Heart left ventricle (tissue), 16 donors: ENCODE data around the gene MVP. TPM values are rescaled to one million over a fixed set of nuclear protein-coding genes. Genes with fewer than 3 reads are reported as not detected.

Experiments
- ATAC-seq, 4 donors: fragments of 200-7000 bp; cut with Tn5 transposase; one replicate each; pipeline ENCODE4 v1.9.1; 2020 to 2022; ENCODE audit warnings: moderate library complexity in 4 of 4, mild to moderate bottlenecking in 3 of 4, moderate number of reproducible peaks in 1 of 4
- DNase-seq, 5 donors: peaks; one replicate each; pipeline ENCODE4 v3.0.0-alpha.2; 2020
- H3K27ac ChIP-seq, 12 donors: fragments of 200-600 bp; sonication (generic) in 4 of 12; one replicate each; pipeline versions ENCODE4 v1.5.0 to v1.8.0; 2016 to 2022; ENCODE audit warnings: mild to moderate bottlenecking in 2 of 12
- H3K27me3 ChIP-seq, 9 donors: fragments of 200-600 bp; sonication (generic) in 2 of 9; one replicate each; pipeline versions ENCODE4 v1.5.1 to v1.8.0; 2016 to 2022; ENCODE audit warnings: mild to moderate bottlenecking in 3 of 9
- H3K36me3 ChIP-seq, 9 donors: fragments of 200-600 bp; sonication (generic) in 2 of 9; one replicate each; pipeline versions ENCODE4 v1.5.0 to v1.8.0; 2018 to 2022; ENCODE audit warnings: mild to moderate bottlenecking in 2 of 9
- H3K4me1 ChIP-seq, 12 donors: fragments of 200-600 bp; sonication (generic) in 4 of 12; one replicate each; pipeline versions ENCODE4 v1.5.0 to v1.8.0; 2016 to 2022; ENCODE audit warnings: mild to moderate bottlenecking in 3 of 12
- H3K4me3 ChIP-seq, 12 donors: fragments of 200-600 bp; sonication (generic) in 4 of 12; one replicate each; pipeline versions ENCODE4 v1.5.0 to v1.8.0; 2017 to 2022; ENCODE audit warnings: mild to moderate bottlenecking in 9 of 12, moderate library complexity in 4 of 12
- H3K9me3 ChIP-seq, 12 donors: fragments of 200-600 bp; sonication (generic) in 4 of 12; one replicate each; pipeline versions ENCODE4 v1.5.0 to v1.8.0; 2016 to 2022; ENCODE audit warnings: mild to moderate bottlenecking in 1 of 12
- CTCF ChIP-seq, 12 donors: fragments of 200-600 bp; sonication (generic) in 4 of 12; IDR thresholded peaks; one replicate each; pipeline versions ENCODE4 v1.5.0 to v1.8.0; 2018 to 2022; ENCODE audit warnings: antibody characterized with exemption in 12 of 12, mild to moderate bottlenecking in 5 of 12
- POLR2A ChIP-seq, 2 donors: fragments of 450-650 bp; IDR thresholded peaks; one replicate each; pipeline ENCODE4 v1.6.1; 2017; ENCODE audit warnings: antibody characterized with exemption in 2 of 2, mild to moderate bottlenecking in 2 of 2, moderate library complexity in 2 of 2
- WGBS, 4 donors: extraction: QIAGEN DNeasy Blood & Tissue Kit in 2 of 4; methylation state at CpG; one replicate each; pipeline versions ENCODE4 v1.1.5 to v1.1.7; 2013 to 2018; 5-methylcytosine and 5-hydroxymethylcytosine counted together
- intact Hi-C, 10 donors: fragments of 100-400 bp; cut with DNase I; formaldehyde crosslinking; loops; one replicate each; pipeline versions ENCODE4 v1.11.1 to v1.14.2; 2022
- polyA plus RNA-seq, 2 donors: library from polyadenylated mRNA; stranded (reverse); fragments of 200-250 nt; gene quantifications; one replicate each; pipeline ENCODE4 v1.2.3, GENCODE V29; 2013
- total RNA-seq, 9 donors: library from RNA; depleted of rRNA in 2 of 9; stranded (reverse); fragments of >200 nt in 2 of 9; fragmentation: NEBNext Ultra II Directional in 3 of 9; extraction: Animal tissue kit (Norgen Biotek cat#: 25700) in 3 of 9; gene quantifications; one replicate each; pipeline versions ENCODE4 v1.1.0 to v1.2.4, GENCODE V29; 2016 to 2023
- donor health status: ischemic (EF 13 %, LVEDD 7.1; RV severe dilation, severe dysfunction).
- donor health status: healthy with polysubstance abuse.
- donor health status: DM: no; HTN: yes; CAD: no.
- donor health status: DM: no; HTN: no; CAD: no.
- donor health status: ischemic (EF 25% LVEDD 6.9; RV normal size, moderate dysfunction).
- donor health status: ischemic (EF 25% LVEDD 5.7; RV mildly dilated, moderate dysfunction).
- donor health status: healthy.
- donor health status: DM: yes; HTN: yes; CAD: no.
- donor health status: ischemic (EF 35%, LVEDD 5.7; RV mildly dilated, moderate dysfunction).
- donor health status: nonischemic (EF 11% LVEDD 7.7; RV severe dilation, severe dysfunction).
- donor health status: DM: yes; HTN: yes; CAD: no.
- donor health status: PGD.
- donor health status: ischemic (EF 29% LVEDD 5.4; RV normal size, mild dysfunction).
- donor health status: nonischemic (EF 23%, LVEDD 6.1; RV moderate dilation, normal function).

MVP gene
- total and polyA plus RNA-seq, 11 donors = 32.9 to 140 (median 44.6) TPM

- 1 to 6% (median 3%) methylated on average over 24 to 69 of the region's 69 CpGs for WGBS, 4 donors
- Histone ChIP-seq H3K4me3 (peak overlapping the region; percentile 12 to 84 (median 63)), H3K27ac (peak overlapping the region; percentile 57 to 99 (median 91)), H3K36me3 (peaks cover 0 to 25% (median 18%) of the 10 kb centered on the region in 9 donors), H3K4me1 (peaks cover 3 to 65% (median 56%) of the 10 kb centered on the region in 12 donors), H3K9me3 (no peaks in the 10 kb centered on the region), H3K27me3 (peaks cover 0 to 4% (median 0%) of the 10 kb centered on the region in 9 donors)
- intact Hi-C loops = loop anchor here in 2 of 10 donors (5.0 to 10.0 kb wide), 4 partner anchors 170 to 260 kb away; partner anchors contain the start of genes HIRIP3 (in 2 of the 2), INO80E (in 2 of the 2) and ALDOA (in 1 of the 2)
- peak; percentile 13 to 52 (median 34) for ATAC-seq
- TF ChIP-seq CTCF (IDR thresholded peaks at IDR 0.05) (peak in 10 of 12 donors; percentile 21 to 61 (median 44)), POLR2A (IDR thresholded peaks at IDR 0.05) (peak in 1 of 2 donors; percentile 61)
- peak; percentile 93 to 95 (median 94) for DNase-seq
Measured at GRCh38 chr16:29807426-29808218, 12.6 kb upstream of the MVP start.

- ATAC-seq (no peak), DNase-seq (peak in 2 of 5 donors; percentile 34 to 52)
- intact Hi-C loops = loop anchor here in 2 of 10 donors (5.0 to 10.0 kb wide), 4 partner anchors 169 to 259 kb away; partner anchors contain the start of genes HIRIP3 (in 2 of the 2), INO80E (in 2 of the 2) and ALDOA (in 1 of the 2)
- peaks cover 0 to 25% (median 18%) of the 10 kb centered on the region in 9 donors for H3K36me3 ChIP-seq
- peaks cover 0 to 4% (median 0%) of the 10 kb centered on the region in 9 donors for H3K27me3 ChIP-seq
- WGBS, 4 donors = 42 to 52% (median 45%) methylated on average over 25 of the region's 25 CpGs
- H3K4me3 ChIP-seq = peak overlapping the region in 10 of 12 donors; percentile 53 to 84 (median 65)
- H3K27ac ChIP-seq = peak overlapping the region; percentile 57 to 99 (median 91)
- H3K4me1 ChIP-seq = peaks cover 3 to 71% (median 61%) of the 10 kb centered on the region in 12 donors
- H3K9me3 ChIP-seq = no peaks in the 10 kb centered on the region
- TF ChIP-seq CTCF (IDR thresholded peaks at IDR 0.05) = no peak
- no peak for TF ChIP-seq POLR2A (IDR thresholded peaks at IDR 0.05)
Measured at GRCh38 chr16:29808219-29808900, 11.9 kb upstream of the MVP start.

GRCh38 chr16:29809031-29809747 is 11.1 kb upstream of the MVP start:
- H3K36me3 ChIP-seq = peaks cover 0 to 25% (median 18%) of the 10 kb centered on the region in 9 donors
- DNase-seq = peak in 2 of 5 donors; percentile 34 to 63
- WGBS, 4 donors = 73 to 84% (median 74%) methylated on average over 6 to 31 of the region's 31 CpGs
- H3K27ac ChIP-seq = peak overlapping the region in 10 of 12 donors; percentile 19 to 99 (median 92)
- peaks cover 0 to 4% (median 0%) of the 10 kb centered on the region in 9 donors for H3K27me3 ChIP-seq
- ATAC-seq = no peak
- peaks cover 3 to 72% (median 62%) of the 10 kb centered on the region in 12 donors for H3K4me1 ChIP-seq
- peak overlapping the region in 4 of 12 donors; percentile 14 to 77 (median 65) for H3K4me3 ChIP-seq
- H3K9me3 ChIP-seq = no peaks in the 10 kb centered on the region
- intact Hi-C loops = loop anchor here in 2 of 10 donors (5.0 to 10.0 kb wide), 4 partner anchors 168 to 258 kb away; partner anchors contain the start of genes HIRIP3 (in 2 of the 2), INO80E (in 2 of the 2) and ALDOA (in 1 of the 2)
- no peak for TF ChIP-seq POLR2A (IDR thresholded peaks at IDR 0.05)
- TF ChIP-seq CTCF (IDR thresholded peaks at IDR 0.05) = no peak
